HCT116 (cell line): Measurements from ENCODE around the gene SETD1B. TPM values are rescaled to one million over a fixed set of nuclear protein-coding genes. Genes with fewer than 3 reads are reported as not detected.
"Not testable (repeated sequence)": the region's sequence is repeated elsewhere in the genome, so short reads cannot be mapped to it uniquely, and the experiment has no call there.

Source experiments
- ATAC-seq: fragments of 200-7000 bp; cut with Tn5 transposase; 2 replicates; pipeline ENCODE4 v1.9.1; 2020; ENCODE audit warnings: mild to moderate bottlenecking, moderate library complexity
- BruUV-seq: library from RNA; stranded (reverse); fragments of 400-500 nt; replicated peaks from 2 replicates; lab custom pipeline; 2021; lab: Mats Ljungman, UMichigan
- CTCF ChIA-PET: fragments of 300-600 bp; sonication (Branson Sonifier 250); formaldehyde crosslinking; loops from one replicate; lab custom pipeline; 2021; ENCODE audit warnings: antibody characterized with exemption; lab: Charles Lee
- POLR2A ChIA-PET: fragments of 300-600, 350-600 bp; sonication (Branson Sonifier 250); formaldehyde crosslinking; loops from one replicate; lab custom pipeline; 2021; ENCODE audit warnings: antibody characterized with exemption; lab: Charles Lee
- RAD21 ChIA-PET, 2 experiments: fragments of 300-600 bp; sonication (Branson Sonifier 250); formaldehyde crosslinking; loops; one replicate each; lab custom pipeline; 2023; ENCODE audit warnings: low total read pairs in 2 of 2; ENCODE audit not compliant: uncharacterized antibody in 2 of 2, unreplicated experiment in 2 of 2, low non-redundant PET in 1 of 2; lab: Charles Lee
- DNase-seq: peaks from one replicate; pipeline ENCODE4 v3.0.0-alpha.2; 2010; ENCODE audit warnings: low read depth, low spot score
- H2AFZ ChIP-seq: fragments of 200-600 bp; shearing (Covaris generic), sonication (generic); 2 replicates; pipeline ENCODE4 v1.6.1; 2017; ENCODE audit warnings: low read depth, mixed run types, mixed read lengths, antibody characterized with exemption, low read length; ENCODE audit not compliant: poor library complexity, severe bottlenecking
- H3K27ac ChIP-seq: 2 replicates; pipeline ENCODE4 v1.5.1; 2012; ENCODE audit warnings: low read depth, low read length
- H3K27me3 ChIP-seq: fragments of 200-600 bp; sonication (generic); 2 replicates; pipeline ENCODE4 v1.6.1; 2016; ENCODE audit warnings: mixed run types, low read length, mixed read lengths; ENCODE audit not compliant: insufficient read depth
- H3K36me3 ChIP-seq, 2 experiments: fragments of 200-500 bp in 1 of 2; fragments of 200-600 bp in 1 of 2; sonication (Bioruptor generic) in 1 of 2; sonication (generic) in 1 of 2; 2 replicates each; pipeline versions ENCODE4 v1.5.1 to v1.6.1; 2014 to 2016; ENCODE audit warnings: low read length in 2 of 2, inconsistent platforms in 1 of 2, mixed read lengths in 1 of 2, mixed run types in 1 of 2; ENCODE audit not compliant: insufficient read depth in 2 of 2, control insufficient read depth in 1 of 2
- H3K4me1 ChIP-seq, 2 experiments: fragments of 200-600 bp in 1 of 2; sonication (generic) in 1 of 2; 2 replicates each; pipeline versions ENCODE4 v1.5.1 to v1.6.1; 2012 to 2017; ENCODE audit warnings: low read length in 2 of 2, inconsistent platforms in 1 of 2, mild to moderate bottlenecking in 1 of 2, mixed read lengths in 1 of 2, mixed run types in 1 of 2, moderate library complexity in 1 of 2; ENCODE audit not compliant: insufficient read depth in 2 of 2, control insufficient read depth in 1 of 2
- H3K4me2 ChIP-seq: fragments of 200-600 bp; sonication (generic); 2 replicates; pipeline ENCODE4 v1.6.1; 2017; ENCODE audit warnings: mixed run types, low read length, mixed read lengths
- H3K4me3 ChIP-seq, 2 experiments: fragments of 200-600 bp in 1 of 2; sonication (generic) in 1 of 2; replicated peaks in 1 of 2; 2 replicates each; pipeline ENCODE4 v1.5.1; 2011 to 2016; ENCODE audit warnings: low read length in 2 of 2, control low read depth in 1 of 2, low read depth in 1 of 2, mild to moderate bottlenecking in 1 of 2, mixed read lengths in 1 of 2, mixed run types in 1 of 2
- H3K79me2 ChIP-seq: fragments of 200-600 bp; sonication (generic); 2 replicates; pipeline ENCODE4 v1.6.1; 2017; ENCODE audit warnings: mild to moderate bottlenecking, mixed run types, low read length, moderate library complexity, mixed read lengths; ENCODE audit not compliant: insufficient read depth
- H3K9ac ChIP-seq: fragments of 200-600 bp; sonication (generic); 2 replicates; pipeline ENCODE4 v1.6.1; 2016; ENCODE audit warnings: low read length, mixed read lengths
- H3K9me2 ChIP-seq: fragments of 200-600 bp; sonication (generic), shearing (Covaris generic); 2 replicates; pipeline ENCODE4 v1.6.1; 2017; ENCODE audit warnings: mixed run types, mild to moderate bottlenecking, moderate library complexity; ENCODE audit not compliant: insufficient read depth
- H3K9me3 ChIP-seq, 2 experiments: fragments of 200-500 bp in 1 of 2; fragments of 200-600 bp in 1 of 2; sonication (Bioruptor generic) in 1 of 2; sonication (generic) in 1 of 2; 2 replicates each; pipeline ENCODE4 v1.6.1; 2014 to 2017; ENCODE audit warnings: low read length in 2 of 2, mixed read lengths in 2 of 2, inconsistent platforms in 1 of 2, low read depth in 1 of 2, mild to moderate bottlenecking in 1 of 2, mixed run types in 1 of 2, moderate library complexity in 1 of 2; ENCODE audit not compliant: control insufficient read depth in 1 of 2, insufficient read depth in 1 of 2
- H4K20me1 ChIP-seq: fragments of 200-600 bp; sonication (generic), shearing (Covaris generic); 2 replicates; pipeline ENCODE4 v1.6.1; 2017; ENCODE audit warnings: mixed run types, mild to moderate bottlenecking, moderate library complexity; ENCODE audit not compliant: insufficient read depth
- CEBPB ChIP-seq: IDR thresholded peaks from 2 replicates; pipeline ENCODE4 v1.6.1; 2012; ENCODE audit warnings: low read depth
- POLR2AphosphoS5 ChIP-seq: IDR thresholded peaks from 2 replicates; pipeline ENCODE4 v1.6.1; 2011; ENCODE audit warnings: mild to moderate bottlenecking, low read depth, low read length, moderate library complexity
- intact Hi-C: fragments of 100-400 bp; cut with micrococcal nuclease; formaldehyde crosslinking; loops from 2 replicates; pipeline ENCODE4 v1.10.0; 2022
- total RNA-seq: library from RNA; stranded (reverse); gene quantifications from one replicate; pipeline ENCODE4 v1.2.1, GENCODE V29; 2021; ENCODE audit not compliant: unreplicated experiment

The SETD1B gene
- total RNA-seq, 1 experiment from 2014 or later: 17.5 TPM

DNA sequence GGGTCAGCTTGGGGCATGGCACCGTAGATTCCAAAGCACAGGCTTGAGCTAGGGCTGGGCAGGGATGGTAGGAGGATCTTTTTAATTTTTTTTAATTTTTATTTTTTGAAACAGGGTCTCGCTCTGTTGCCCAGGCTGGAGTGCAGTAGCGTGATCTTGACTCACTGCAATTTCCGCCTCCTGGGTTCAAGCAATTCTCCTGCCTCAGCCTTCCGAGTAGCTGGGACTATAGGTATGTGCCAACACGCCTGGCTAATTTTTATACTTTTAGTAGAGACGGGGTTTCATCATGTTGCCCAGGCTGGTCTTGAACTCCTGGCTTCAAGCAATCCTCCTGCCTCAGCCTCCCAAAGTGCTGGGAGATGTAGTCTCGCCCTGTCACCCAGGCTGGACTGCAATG is 13.0 kb upstream of the SETD1B start:
- Histone ChIP-seq H3K27ac (peak overlapping the region; percentile 98; the same call in 1 of the 2 replicates), H3K79me2 (peaks cover 63% of the 10 kb centered on the region), H3K4me1 (peaks cover 63 to 92% of the 10 kb centered on the region in 2 experiments), H3K9ac (peak overlapping the region; percentile 43; the same call in 1 of the 2 replicates)
- intact Hi-C loops, ATAC-seq, H3K4me3 ChIP-seq, H3K9me2 ChIP-seq, H3K27me3 ChIP-seq, H3K4me2 ChIP-seq, RAD21 ChIA-PET, H4K20me1 ChIP-seq, POLR2A ChIA-PET, H2AFZ ChIP-seq, BruUV-seq, DNase-seq, H3K36me3 ChIP-seq, H3K9me3 ChIP-seq: not testable (repeated sequence)
- CTCF ChIA-PET: interaction anchor here (1.1 kb wide), 1 partner anchor 14 kb away, joined by 3 read pairs; no protein-coding TSS in a partner anchor

DNA sequence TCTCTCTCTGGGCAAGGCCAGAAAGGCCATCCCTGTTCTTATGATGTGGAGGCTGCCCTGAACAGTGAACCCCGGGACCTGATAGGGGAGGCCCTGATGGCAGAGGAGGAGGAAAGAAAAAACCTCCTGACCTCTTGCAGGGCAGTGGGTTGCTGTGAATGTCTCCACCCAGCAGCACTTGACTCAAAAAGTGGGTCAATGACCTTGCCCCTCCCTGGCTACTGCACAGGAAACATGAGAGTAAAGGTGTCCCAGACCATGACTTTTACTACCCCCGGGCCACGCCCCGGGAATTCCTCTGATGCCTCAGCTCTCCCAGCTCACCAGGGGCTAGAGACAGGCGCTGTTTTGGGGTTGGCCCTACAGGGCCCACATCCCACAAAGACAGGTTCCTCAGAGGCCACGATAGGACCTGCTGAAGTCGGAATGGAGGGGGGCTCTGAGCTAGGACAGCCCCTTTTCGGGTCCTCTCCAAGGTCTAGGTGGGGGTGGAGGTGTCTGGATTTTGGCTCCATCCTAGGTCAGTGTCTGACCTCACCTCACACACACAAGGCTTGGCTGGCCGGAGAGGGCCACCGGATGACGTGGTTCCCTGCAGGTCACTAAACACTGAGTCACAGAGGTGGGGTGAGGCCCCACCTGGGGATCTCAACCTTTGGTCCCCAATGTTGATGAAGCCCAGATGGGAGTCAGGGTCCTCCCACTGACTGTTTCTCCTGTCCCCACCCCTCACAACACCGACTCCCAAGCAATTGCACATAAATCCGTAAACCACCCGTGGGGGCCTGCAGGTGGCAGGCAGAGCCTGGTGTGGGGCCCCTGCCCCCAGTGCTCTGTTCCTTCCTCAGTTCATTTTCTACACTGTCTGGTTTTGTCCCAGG is 11.9 kb upstream of the SETD1B start:
- ChIA-PET CTCF (interaction anchor here (1.1 kb wide), 1 partner anchor 96 kb away, joined by 3 read pairs; the partner anchor contains the start of gene PSMD9), POLR2A (interaction anchor here (1.0 to 6.1 kb wide), 3 partner anchors 8 to 239 kb away, joined by 3 to 33 read pairs (median 6); no protein-coding TSS in a partner anchor), RAD21 (interaction anchor here in 1 of 2 experiments (3.2 kb wide), 1 partner anchor 97 kb away, joined by 19 read pairs; the partner anchor contains the start of gene PSMD9)
- ATAC-seq: peak; percentile 16; the same call in 1 of the 2 replicates
- Histone ChIP-seq H3K4me3 (peak overlapping the region; percentile 90 to 91), H3K4me1 (peaks cover 62 to 92% of the 10 kb centered on the region in 2 experiments), H3K9ac (peak overlapping the region; percentile 96), H3K27me3 (no peaks in the 10 kb centered on the region), H2AFZ (no peak overlapping the region), H3K36me3 (0 out of 4 replicates have a peak, but pooled peaks cover 2 to 9% of the 10 kb centered on the region in 2 experiments)
- no TSS peak for BruUV-seq
- intact Hi-C loops: no loop called here
- no peak for DNase-seq
- TF ChIP-seq POLR2AphosphoS5 (peak; percentile 4; the same call in 1 of the 2 replicates), CEBPB (no peak)
- TF ChIP-seq, all 23 proteins: peak for 1
- Histone ChIP-seq H4K20me1 (no peaks in the 10 kb centered on the region), H3K79me2 (peaks cover 67% of the 10 kb centered on the region), H3K4me2 (peak overlapping the region; percentile 91), H3K27ac (peak overlapping the region; percentile 100), H3K9me2 (no peaks in the 10 kb centered on the region), H3K9me3 (no peaks in the 10 kb centered on the region)
